GM19467 (cell line): ENCODE data around the gene HTRA2.

Experiments
- ATAC-seq: cut with Tn5 transposase; IDR thresholded peaks from one replicate; pipeline ENCODE4 v1.9.1; 2021; ENCODE audit warnings: mild to moderate bottlenecking, moderate library complexity; ENCODE audit not compliant: unreplicated experiment

HTRA2 gene

GRCh38 chr2:74515271-74515980 is 14.3 kb upstream of the HTRA2 start:
- no peak for ATAC-seq

GRCh38 chr2:74515981-74516633 is 13.6 kb upstream of the HTRA2 start:
- peak; percentile 61 for ATAC-seq

- ATAC-seq: no peak
These were observed 13.1 kb upstream of the HTRA2 start for GRCh38 chr2:74516650-74517049.

- ATAC-seq: no peak
These were observed 7.2 kb upstream of the HTRA2 start for GRCh38 chr2:74522516-74522915.

- no peak for ATAC-seq
These were observed 5.7 kb upstream of the HTRA2 start for GRCh38 chr2:74524005-74524404.

GRCh38 chr2:74524955-74525716 is 4.6 kb upstream of the HTRA2 start:
- ATAC-seq: no peak

GRCh38 chr2:74525717-74526648 is 3.8 kb upstream of the HTRA2 start, which contains the start of gene DQX1:
TSS of gene DQX1 (minus strand) at chr2:74526231. CDS start at chr2:74525729, 502 bp downstream.
- no peak for ATAC-seq

DNA sequence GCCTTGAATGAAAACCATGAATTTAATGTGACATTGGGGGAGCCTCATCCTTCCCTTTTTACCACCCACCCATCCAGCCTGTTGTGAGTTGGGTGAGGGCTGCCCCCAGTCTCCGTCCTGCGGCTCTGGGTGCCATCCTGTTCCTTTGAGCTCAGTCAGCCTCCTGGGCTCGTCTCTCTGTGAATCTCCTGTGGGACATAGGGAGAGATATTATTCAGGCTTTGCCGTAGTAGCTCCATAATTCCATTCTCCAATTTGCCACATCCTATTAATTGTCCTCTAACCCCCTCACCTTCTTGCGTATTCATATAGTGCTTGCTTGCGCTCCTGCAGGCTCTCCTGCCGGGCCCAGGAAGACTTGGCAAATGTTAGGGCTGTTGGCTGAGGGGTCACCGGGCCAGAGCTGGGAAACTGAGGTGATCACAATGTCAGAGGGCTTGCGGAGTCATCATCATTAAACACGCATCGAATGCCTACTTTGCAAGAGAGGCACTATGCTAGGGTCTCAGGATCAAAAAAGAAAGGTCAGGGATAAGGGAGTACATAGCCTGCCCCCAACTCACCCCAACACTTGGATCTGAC is 3.0 kb upstream of the HTRA2 start:
- ATAC-seq: no peak

DNA sequence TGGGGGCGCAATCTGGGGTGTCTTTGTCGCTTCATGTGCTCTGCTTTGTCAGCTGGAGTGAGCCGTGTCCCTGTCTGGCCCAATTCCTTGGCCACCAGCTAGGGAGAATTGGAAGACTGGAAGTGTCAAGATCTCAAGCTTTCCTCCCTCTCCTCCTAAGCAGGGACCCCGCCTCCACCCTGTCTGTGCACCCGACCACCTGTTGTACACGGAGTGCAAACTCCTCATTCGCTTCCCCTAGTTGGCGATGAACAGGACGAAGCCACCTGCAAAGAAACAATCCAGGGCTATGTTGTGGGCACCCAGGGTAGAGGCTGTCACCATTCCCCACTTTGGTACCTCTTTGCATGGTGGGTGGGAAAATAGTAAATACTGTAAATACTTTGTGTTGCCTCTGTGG is 2.0 kb upstream of the HTRA2 start:
- ATAC-seq: no peak

DNA sequence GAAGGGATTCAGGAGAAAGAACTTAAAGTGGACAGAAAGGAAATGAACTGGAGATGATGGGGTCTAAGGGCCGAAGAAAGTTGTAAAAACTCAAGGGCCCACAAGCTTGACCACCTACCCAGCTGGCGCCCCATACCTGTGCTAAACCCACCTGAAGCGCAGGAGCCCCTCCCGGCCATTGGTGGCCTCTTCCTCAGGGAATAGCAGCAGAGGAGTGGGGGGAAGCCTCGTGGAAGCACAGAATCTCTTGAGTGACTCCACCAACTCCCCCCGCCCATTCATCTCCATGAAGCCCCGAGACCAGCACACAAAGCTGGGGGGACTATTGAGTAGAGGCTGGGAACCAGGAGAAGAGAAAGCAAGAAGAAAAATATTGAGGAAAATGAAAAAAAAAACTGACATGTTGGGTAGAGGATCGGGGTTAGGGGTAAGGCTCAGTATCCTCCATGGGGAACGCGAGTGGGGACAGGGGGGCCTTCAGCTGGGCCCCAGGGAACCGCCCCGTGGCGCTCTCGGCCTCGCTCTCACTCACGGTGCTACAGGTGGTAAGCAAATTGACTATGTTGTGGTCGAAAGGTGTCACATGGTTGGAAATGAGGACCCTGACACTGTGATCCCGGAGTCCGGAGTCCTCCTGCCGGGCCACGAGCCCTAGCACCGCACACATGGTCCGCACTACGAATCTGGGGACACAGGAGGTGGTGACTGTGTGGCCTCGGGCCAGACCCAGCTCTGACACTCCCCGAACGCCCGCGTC is 955 bp upstream of the HTRA2 start:
- ATAC-seq: peak; percentile 2

DNA sequence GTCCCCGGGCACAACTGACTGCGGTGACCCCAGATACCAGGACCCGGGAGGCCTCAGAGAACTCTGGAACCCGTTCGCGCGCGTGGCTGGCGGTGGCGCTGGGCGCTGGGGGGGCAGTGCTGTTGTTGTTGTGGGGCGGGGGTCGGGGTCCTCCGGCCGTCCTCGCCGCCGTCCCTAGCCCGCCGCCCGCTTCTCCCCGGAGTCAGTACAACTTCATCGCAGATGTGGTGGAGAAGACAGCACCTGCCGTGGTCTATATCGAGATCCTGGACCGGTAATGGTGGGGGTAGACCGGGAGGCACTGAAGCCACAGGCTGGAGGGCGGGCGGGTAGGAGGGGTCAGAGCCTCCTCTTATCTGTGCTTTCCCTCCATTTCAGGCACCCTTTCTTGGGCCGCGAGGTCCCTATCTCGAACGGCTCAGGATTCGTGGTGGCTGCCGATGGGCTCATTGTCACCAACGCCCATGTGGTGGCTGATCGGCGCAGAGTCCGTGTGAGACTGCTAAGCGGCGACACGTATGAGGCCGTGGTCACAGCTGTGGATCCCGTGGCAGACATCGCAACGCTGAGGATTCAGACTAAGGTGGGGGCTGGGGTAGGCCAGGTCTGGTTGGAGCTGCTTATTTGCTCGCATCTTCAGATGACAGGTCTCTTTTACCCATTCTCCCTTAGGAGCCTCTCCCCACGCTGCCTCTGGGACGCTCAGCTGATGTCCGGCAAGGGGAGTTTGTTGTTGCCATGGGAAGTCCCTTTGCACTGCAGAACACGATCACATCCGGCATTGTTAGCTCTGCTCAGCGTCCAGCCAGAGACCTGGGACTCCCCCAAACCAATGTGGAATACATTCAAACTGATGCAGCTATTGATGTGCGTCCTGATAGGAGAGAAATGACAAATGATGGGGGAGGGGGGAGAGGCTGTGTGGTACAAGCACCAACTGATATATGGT is 780 bp downstream of the HTRA2 start:
- ATAC-seq: no peak

- no peak for ATAC-seq
These were observed 1.9 kb downstream of the HTRA2 start for GRCh38 chr2:74531666-74532065.

- no peak for ATAC-seq
These were observed 2.5 kb downstream of the HTRA2 start for GRCh38 chr2:74532222-74532621.

DNA sequence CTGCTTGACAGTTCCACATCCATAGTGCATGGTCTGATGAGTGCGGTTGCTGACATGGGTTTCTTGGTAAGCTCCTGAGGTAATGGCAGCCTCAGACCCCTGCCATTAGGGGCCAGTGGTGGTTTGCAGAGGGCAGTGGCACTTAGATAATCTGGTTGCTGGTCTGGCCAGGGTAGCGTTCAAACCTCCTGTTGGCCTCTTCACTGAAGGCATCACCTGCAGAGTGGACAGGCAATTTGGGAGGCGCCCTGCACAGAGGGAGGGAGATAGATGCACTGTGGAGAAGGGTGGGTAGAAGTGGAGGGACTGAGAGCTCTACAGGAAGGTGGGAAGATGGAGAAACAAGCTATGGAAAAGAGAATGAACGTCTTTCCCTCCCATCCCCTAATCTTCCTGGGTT is 3.7 kb downstream of the HTRA2 start:
- ATAC-seq: no peak

DNA sequence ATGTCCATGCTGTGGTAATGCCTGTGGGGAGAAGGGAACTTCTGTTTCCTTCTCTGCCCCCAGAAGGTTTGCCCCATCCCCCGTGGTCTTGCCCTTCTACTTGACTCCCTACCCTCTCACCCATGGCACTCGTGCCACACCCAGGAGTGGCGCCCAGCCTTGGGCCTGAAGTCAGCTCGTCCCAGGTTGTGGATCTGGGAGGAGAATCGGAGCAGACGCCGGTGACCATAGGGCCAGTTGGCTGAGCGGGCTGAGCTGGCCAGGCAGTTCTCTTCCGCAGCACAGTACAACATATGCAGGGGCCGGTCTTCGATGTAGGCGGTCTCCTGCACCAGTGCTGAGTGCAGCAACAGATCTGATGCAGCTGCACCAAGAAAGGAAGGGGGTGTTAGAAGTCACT is 4.7 kb downstream of the HTRA2 start:
- ATAC-seq: no peak

DNA sequence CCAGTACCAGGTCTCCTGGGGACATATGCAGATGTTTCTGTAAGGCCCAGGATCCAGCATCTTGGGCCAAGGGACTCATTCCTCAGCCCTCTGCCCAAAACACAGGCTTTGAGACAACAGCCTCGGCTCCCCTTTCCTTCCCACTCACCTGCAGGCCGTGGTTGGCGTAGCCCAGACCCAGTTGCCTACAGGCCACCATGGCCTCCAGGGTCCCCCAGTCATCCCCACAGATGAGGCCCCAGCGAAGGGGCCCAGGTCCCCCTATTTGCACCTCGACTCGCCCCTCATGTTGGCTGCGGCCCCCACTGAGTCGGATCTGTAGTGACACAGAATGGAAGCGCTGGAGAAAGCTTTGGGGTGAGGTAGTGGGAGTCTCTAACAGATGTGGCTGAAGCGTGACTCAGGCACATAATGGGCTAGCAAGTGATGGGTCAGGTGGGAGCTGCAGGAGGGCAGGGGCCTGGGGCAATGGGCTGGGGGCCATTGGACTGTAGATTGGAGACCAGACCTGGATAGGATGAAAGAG is 5.8 kb downstream of the HTRA2 start:
- no peak for ATAC-seq

DNA sequence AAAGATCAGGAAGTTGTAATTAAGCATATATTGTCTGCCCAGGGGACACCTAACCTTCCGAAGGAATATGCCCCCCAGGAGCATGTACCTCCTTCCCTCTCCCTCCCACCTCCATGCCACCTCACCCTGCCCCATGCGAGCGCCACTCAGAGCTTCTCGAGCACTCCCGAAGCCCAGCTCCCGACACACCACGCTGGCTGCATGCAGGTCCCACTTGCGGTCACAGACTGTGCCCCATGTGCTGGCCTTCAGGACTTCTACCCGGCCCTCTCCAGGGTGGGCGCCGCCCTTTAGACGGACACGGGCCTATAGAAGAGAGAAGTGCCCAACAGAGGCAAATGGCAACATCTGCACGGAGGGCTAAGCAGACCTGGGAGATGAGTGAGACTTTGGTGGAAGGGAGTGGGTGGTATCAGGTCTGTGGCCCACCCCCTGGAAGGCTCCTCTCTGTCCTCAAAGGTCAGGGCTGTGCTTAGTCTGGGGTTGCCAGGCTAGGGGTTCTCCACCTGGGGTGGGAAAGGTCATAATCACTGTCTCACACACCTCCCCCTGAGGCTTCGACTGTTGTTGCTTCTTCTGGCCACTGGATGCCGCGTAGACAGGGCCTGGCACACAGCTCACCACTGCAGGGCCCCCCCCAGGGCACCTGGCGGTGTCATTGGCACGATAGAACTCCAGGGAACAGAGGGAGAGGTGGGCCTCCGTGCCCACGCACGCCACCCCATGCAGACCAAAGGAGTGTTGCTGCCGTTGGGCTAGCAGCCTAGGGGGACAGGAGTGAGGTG is 6.6 kb downstream of the HTRA2 start:
- ATAC-seq: no peak

- no peak for ATAC-seq
These were observed 7.4 kb downstream of the HTRA2 start for GRCh38 chr2:74537140-74537539.
